ENCODE measurements around the gene VPREB1. TPM values are rescaled to one million over a fixed set of nuclear protein-coding genes. Genes with fewer than 3 reads are reported as not detected.

VPREB1 gene
- total RNA-seq, 1 experiment from 2014 or later: not detected

- no peak for DNase-seq (ENCODE audit: low spot score)
- BruUV-seq (replicated peaks): no TSS peak
- TF ChIP-seq CTCF (conservative IDR thresholded peaks at IDR 0.05; ENCODE audit: low read depth, low read length): no peak
- no peak for TF ChIP-seq EZH2 (IDR thresholded peaks at IDR 0.05; ENCODE audit: borderline replicate concordance, low read depth, low read length, poor library complexity, severe bottlenecking)
- ChIA-PET POLR2A (ENCODE audit: low non-redundant PET) (no interaction called here), CTCF (no interaction called here)
- Histone ChIP-seq H3K27me3 (replicated peaks; ENCODE audit: insufficient read depth, low read depth, low read length, poor library complexity) (peaks cover 20% of the 10 kb centered on the region), H3K4me3 (ENCODE audit: low read depth, low read length, poor library complexity, severe bottlenecking) (no peak overlapping the region), H3K9me3 (ENCODE audit: low read depth, low read length, poor library complexity, severe bottlenecking) (no peaks in the 10 kb centered on the region), H3K36me3 (ENCODE audit: insufficient read depth, low read length, poor library complexity, severe bottlenecking) (no peaks in the 10 kb centered on the region), H3K4me1 (ENCODE audit: insufficient read depth, low read length, poor library complexity, severe bottlenecking) (no peaks in the 10 kb centered on the region), H3K27ac (ENCODE audit: low read depth, low read length, poor library complexity, severe bottlenecking) (no peak overlapping the region)
- intact Hi-C loops (cut with micrococcal nuclease; ENCODE audit: unreplicated experiment): no loop called here
Observed at GRCh38 chr22:22241554-22241898, 3.1 kb upstream of the VPREB1 start.

DNA sequence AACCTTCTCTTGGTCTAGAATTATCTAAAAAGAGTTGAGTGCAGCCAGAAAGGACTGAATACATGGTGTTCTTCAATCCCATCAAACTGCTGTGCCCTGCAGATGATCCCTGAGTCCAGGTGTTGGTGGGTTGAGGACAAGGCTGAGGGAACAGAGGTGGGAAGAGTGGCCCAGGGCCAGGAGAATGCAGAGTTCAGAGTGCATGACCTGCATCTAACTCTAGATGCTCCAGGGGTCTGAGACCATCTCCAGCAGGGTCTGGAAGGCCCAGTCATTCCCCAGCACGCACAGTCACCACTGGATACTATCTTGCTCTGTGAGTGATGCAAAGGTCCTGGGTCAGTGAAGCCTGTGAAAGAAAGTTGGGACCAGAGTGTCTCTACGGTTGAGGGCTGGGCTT is 2.1 kb upstream of the VPREB1 start:
- H3K9me3 ChIP-seq (ENCODE audit: low read depth, low read length, poor library complexity, severe bottlenecking): no peaks in the 10 kb centered on the region
- CTCF ChIA-PET: no interaction called here
- no peak overlapping the region for H3K27ac ChIP-seq (ENCODE audit: low read depth, low read length, poor library complexity, severe bottlenecking)
- BruUV-seq (replicated peaks): no TSS peak
- peaks cover 20% of the 10 kb centered on the region for H3K27me3 ChIP-seq (replicated peaks; ENCODE audit: insufficient read depth, low read depth, low read length, poor library complexity)
- TF ChIP-seq CTCF (conservative IDR thresholded peaks at IDR 0.05; ENCODE audit: low read depth, low read length): no peak
- TF ChIP-seq EZH2 (IDR thresholded peaks at IDR 0.05; ENCODE audit: borderline replicate concordance, low read depth, low read length, poor library complexity, severe bottlenecking): no peak
- H3K4me3 ChIP-seq (ENCODE audit: low read depth, low read length, poor library complexity, severe bottlenecking): no peak overlapping the region
- H3K4me1 ChIP-seq (ENCODE audit: insufficient read depth, low read length, poor library complexity, severe bottlenecking): no peaks in the 10 kb centered on the region
- no peaks in the 10 kb centered on the region for H3K36me3 ChIP-seq (ENCODE audit: insufficient read depth, low read length, poor library complexity, severe bottlenecking)
- POLR2A ChIA-PET (ENCODE audit: low non-redundant PET): no interaction called here
- intact Hi-C loops (cut with micrococcal nuclease; ENCODE audit: unreplicated experiment): no loop called here
- no peak for DNase-seq (ENCODE audit: low spot score)

DNA sequence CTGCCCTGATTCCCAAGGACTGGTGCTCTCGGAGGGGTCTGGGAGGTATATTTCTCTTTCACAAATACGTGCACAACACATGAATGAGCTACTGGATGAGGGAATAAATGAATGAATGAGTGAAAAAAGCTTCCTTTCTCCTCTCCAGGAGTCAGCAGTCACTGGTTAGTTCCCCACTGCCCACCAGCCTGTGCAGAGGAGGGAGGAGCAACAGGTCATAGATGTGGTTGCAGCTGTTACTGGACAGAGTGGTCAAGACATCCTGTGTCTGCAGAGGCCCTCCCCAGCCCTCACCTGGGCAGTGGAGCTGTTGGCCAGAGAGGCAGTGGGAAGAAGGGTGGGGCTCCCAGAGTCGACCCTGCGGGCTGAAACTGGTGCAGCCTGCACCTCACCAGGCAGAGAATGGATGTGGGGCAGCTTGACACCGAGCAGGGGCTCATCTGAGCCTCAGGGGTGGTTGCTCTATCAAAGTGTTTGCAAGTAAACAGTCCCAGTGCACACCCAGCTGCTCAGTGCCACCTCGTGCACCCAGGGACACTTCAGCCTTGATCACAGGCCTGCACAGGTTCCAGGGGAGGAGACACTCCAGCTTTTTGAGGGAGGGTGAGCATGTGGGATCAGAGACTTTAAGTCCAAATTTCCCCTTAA is 1.4 kb upstream of the VPREB1 start:
- CTCF ChIA-PET: no interaction called here
- Histone ChIP-seq H3K27ac (ENCODE audit: low read depth, low read length, poor library complexity, severe bottlenecking) (no peak overlapping the region), H3K4me1 (ENCODE audit: insufficient read depth, low read length, poor library complexity, severe bottlenecking) (no peaks in the 10 kb centered on the region), H3K36me3 (ENCODE audit: insufficient read depth, low read length, poor library complexity, severe bottlenecking) (no peaks in the 10 kb centered on the region), H3K4me3 (ENCODE audit: low read depth, low read length, poor library complexity, severe bottlenecking) (no peak overlapping the region), H3K27me3 (replicated peaks; ENCODE audit: insufficient read depth, low read depth, low read length, poor library complexity) (peaks cover 20% of the 10 kb centered on the region), H3K9me3 (ENCODE audit: low read depth, low read length, poor library complexity, severe bottlenecking) (no peaks in the 10 kb centered on the region)
- intact Hi-C loops (cut with micrococcal nuclease; ENCODE audit: unreplicated experiment): no loop called here
- no peak for TF ChIP-seq CTCF (conservative IDR thresholded peaks at IDR 0.05; ENCODE audit: low read depth, low read length)
- TF ChIP-seq EZH2 (IDR thresholded peaks at IDR 0.05; ENCODE audit: borderline replicate concordance, low read depth, low read length, poor library complexity, severe bottlenecking): no peak
- POLR2A ChIA-PET (ENCODE audit: low non-redundant PET): no interaction called here
- DNase-seq (ENCODE audit: low spot score): no peak
- no TSS peak for BruUV-seq (replicated peaks)
